Endodermal cell (in vitro differentiated cells): ENCODE measurements around the gene CDCA8. TPM values are rescaled to one million over a fixed set of nuclear protein-coding genes. Genes with fewer than 3 reads are reported as not detected.

Source experiments
- DNase-seq: peaks from one replicate; pipeline ENCODE4 v3.0.0-alpha.2; 2017
- H3K27ac ChIP-seq: 2 replicates; pipeline ENCODE4 v1.5.1; 2013; ENCODE audit warnings: mild to moderate bottlenecking, low read depth, low read length, moderate library complexity
- H3K27me3 ChIP-seq: 2 replicates; pipeline ENCODE4 v1.6.1; 2013; ENCODE audit warnings: mild to moderate bottlenecking, low read length, moderate library complexity; ENCODE audit not compliant: insufficient read depth, control insufficient read depth, poor library complexity, severe bottlenecking
- H3K36me3 ChIP-seq: 2 replicates; pipeline ENCODE4 v1.7.0; 2013; ENCODE audit warnings: mild to moderate bottlenecking, low read length, moderate library complexity; ENCODE audit not compliant: control insufficient read depth, insufficient read depth
- H3K4me1 ChIP-seq: one replicate; pipeline ENCODE4 v1.7.0; 2013; ENCODE audit warnings: low read length; ENCODE audit not compliant: control insufficient read depth, insufficient read depth
- H3K4me3 ChIP-seq: 2 replicates; pipeline ENCODE4 v1.5.1; 2013; ENCODE audit warnings: mild to moderate bottlenecking, low read length, moderate library complexity
- H3K9ac ChIP-seq: 2 replicates; pipeline ENCODE4 v1.6.1; 2013; ENCODE audit warnings: mild to moderate bottlenecking, low read length, moderate library complexity; ENCODE audit not compliant: poor library complexity, severe bottlenecking; ENCODE audit errors: extremely low read depth
- H3K9me3 ChIP-seq: 2 replicates; pipeline ENCODE4 v1.6.1; 2013; ENCODE audit warnings: mild to moderate bottlenecking, low read length, moderate library complexity; ENCODE audit not compliant: control insufficient read depth
- H3K27ac Mint-ChIP-seq: 2 replicates; pipeline ENCODE4 v1.8.0; 2020; ENCODE audit warnings: mixed read lengths
- H3K27me3 Mint-ChIP-seq: 2 replicates; pipeline ENCODE4 v1.8.0; 2021; ENCODE audit warnings: mild to moderate bottlenecking, mixed read lengths; ENCODE audit not compliant: insufficient read depth
- H3K36me3 Mint-ChIP-seq: 2 replicates; pipeline ENCODE4 v1.8.0; 2020; ENCODE audit warnings: low read depth, mixed read lengths
- H3K4me1 Mint-ChIP-seq: 2 replicates; pipeline ENCODE4 v1.8.0; 2020; ENCODE audit warnings: mixed read lengths
- H3K4me3 Mint-ChIP-seq: 2 replicates; pipeline ENCODE4 v1.8.0; 2020; ENCODE audit warnings: mild to moderate bottlenecking, moderate library complexity, mixed read lengths
- H3K9me3 Mint-ChIP-seq: 2 replicates; pipeline ENCODE4 v1.8.0; 2020; ENCODE audit warnings: mild to moderate bottlenecking, mixed read lengths
- WGBS, 2 experiments: methylation state at CpG; one replicate each; pipeline versions ENCODE4 v1.1.5 to v1.1.7; 2013; ENCODE audit warnings: missing lambda C conversion rate in 2 of 2, mixed read lengths in 1 of 2; ENCODE audit not compliant: insufficient coverage in 1 of 2, insufficient read length in 1 of 2; 5-methylcytosine and 5-hydroxymethylcytosine counted together
- total RNA-seq, 2 donors: library from RNA; stranded (reverse); fragmentation: NEBNext Ultra II Directional in 1 of 2; extraction: Animal tissue kit (Norgen Biotek cat#: 25700) in 1 of 2; gene quantifications; 2 replicates in 1 of 2; 3 replicates in 1 of 2; pipeline ENCODE4 v1.2.1, GENCODE V29; 2021
- TF ChIP-seq, protein P1 (sequence below): fragments of 200-600 bp; sonication (generic); conservative IDR thresholded peaks from 2 replicates; pipeline ENCODE4 v1.5.0; 2021; ENCODE audit warnings: antibody characterized with exemption, mild to moderate bottlenecking

The CDCA8 gene
- total RNA-seq, 2 donors from 2014 or later: 27.7 to 49.7 TPM

DNA sequence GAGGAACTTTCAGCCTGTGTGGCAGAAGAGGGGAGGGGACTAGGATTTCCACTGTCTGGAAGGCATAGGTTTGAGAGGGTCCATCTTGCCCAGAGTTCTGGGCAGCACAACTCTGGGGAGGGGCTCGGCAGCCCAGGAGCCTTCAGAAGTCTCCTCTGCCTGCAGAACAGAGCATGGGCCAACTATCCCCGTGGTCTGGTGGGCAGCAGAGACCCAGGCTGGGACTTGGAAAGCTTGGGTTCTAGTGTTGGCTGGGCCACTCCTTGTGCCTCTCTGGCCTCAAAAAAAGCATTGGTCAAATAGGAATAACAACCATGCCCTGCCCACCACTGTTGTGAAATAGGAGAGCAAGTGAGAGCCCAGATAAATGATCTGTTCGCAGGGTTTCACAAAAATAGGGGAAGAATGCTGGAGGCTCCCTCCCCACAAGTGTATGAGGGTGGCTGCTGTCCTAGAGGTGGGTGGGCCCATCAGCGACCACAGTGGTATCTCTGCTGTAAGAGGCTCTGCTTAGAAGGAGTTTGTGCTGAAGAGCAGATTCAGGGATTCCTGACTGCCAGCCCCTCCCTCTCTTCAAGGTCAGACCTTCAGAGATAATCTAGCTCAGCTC, 63.7 kb downstream of the CDCA8 start:
- no peaks in the 10 kb centered on the region for H3K36me3 Mint-ChIP-seq
- Histone ChIP-seq H3K4me1 (no peaks in the 10 kb centered on the region), H3K4me3 (no peak overlapping the region), H3K27me3 (peaks cover 97% of the 10 kb centered on the region), H3K9ac (no peak overlapping the region), H3K9me3 (no peaks in the 10 kb centered on the region), H3K27ac (no peak overlapping the region), H3K36me3 (no peaks in the 10 kb centered on the region)
- TF ChIP-seq, protein P1, sequence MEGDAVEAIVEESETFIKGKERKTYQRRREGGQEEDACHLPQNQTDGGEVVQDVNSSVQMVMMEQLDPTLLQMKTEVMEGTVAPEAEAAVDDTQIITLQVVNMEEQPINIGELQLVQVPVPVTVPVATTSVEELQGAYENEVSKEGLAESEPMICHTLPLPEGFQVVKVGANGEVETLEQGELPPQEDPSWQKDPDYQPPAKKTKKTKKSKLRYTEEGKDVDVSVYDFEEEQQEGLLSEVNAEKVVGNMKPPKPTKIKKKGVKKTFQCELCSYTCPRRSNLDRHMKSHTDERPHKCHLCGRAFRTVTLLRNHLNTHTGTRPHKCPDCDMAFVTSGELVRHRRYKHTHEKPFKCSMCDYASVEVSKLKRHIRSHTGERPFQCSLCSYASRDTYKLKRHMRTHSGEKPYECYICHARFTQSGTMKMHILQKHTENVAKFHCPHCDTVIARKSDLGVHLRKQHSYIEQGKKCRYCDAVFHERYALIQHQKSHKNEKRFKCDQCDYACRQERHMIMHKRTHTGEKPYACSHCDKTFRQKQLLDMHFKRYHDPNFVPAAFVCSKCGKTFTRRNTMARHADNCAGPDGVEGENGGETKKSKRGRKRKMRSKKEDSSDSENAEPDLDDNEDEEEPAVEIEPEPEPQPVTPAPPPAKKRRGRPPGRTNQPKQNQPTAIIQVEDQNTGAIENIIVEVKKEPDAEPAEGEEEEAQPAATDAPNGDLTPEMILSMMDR: no peak
- 74% methylated on average over 4 of the region's 4 CpGs for WGBS, 2 experiments
- H3K4me3 Mint-ChIP-seq: no peak overlapping the region
- no peak for DNase-seq
- peaks cover 2% of the 10 kb centered on the region for H3K4me1 Mint-ChIP-seq
- H3K27ac Mint-ChIP-seq: no peak overlapping the region
- no peaks in the 10 kb centered on the region for H3K9me3 Mint-ChIP-seq
- peaks cover 15% of the 10 kb centered on the region for H3K27me3 Mint-ChIP-seq

Other genes starting within 250 kb of the CDCA8 start
- gene ZC3H12A, start 217.9 kb upstream of the CDCA8 start, total RNA-seq: 1 to 10 TPM; 5.5 to 5.8 TPM
- gene MEAF6, start 177.8 kb upstream of the CDCA8 start, total RNA-seq: 10 to 100 TPM; 50.4 to 51.7 TPM
- gene SNIP1, start 138.2 kb upstream of the CDCA8 start, total RNA-seq: 10 to 100 TPM; 20.2 TPM
- gene DNALI1, start 135.6 kb upstream of the CDCA8 start, total RNA-seq: 10 to 100 TPM; 31.5 to 39.5 TPM
- 10 to 100 TPM; 70.7 to 80.9 TPM for gene GNL2, start 96.6 kb upstream of the CDCA8 start, total RNA-seq
- not detected for gene RSPO1, start 57.6 kb upstream of the CDCA8 start, total RNA-seq
- under 1 TPM in 1 of 2 donors, not detected in 1; 0.42 TPM for gene EPHA10, start 72.6 kb downstream of the CDCA8 start, total RNA-seq
- 1 to 10 TPM; 7.0 to 9.6 TPM for gene MANEAL, start 101.3 kb downstream of the CDCA8 start, total RNA-seq
- 10 to 100 TPM; 57.3 to 60.8 TPM for gene C1orf122, start 115.3 kb downstream of the CDCA8 start, total RNA-seq
- 10 to 100 TPM; 21.0 to 21.1 TPM for gene YRDC, start 115.7 kb downstream of the CDCA8 start, total RNA-seq
- gene MTF1, start 167.1 kb downstream of the CDCA8 start, total RNA-seq: 10 to 100 TPM; 16.6 to 17.1 TPM